ENCODE results near the gene CCL4. TPM values are rescaled to one million over a fixed set of nuclear protein-coding genes. Genes with fewer than 3 reads are reported as not detected.

Gene CCL4
- total RNA-seq, 1 experiment from 2014 or later, result not detected

DNA sequence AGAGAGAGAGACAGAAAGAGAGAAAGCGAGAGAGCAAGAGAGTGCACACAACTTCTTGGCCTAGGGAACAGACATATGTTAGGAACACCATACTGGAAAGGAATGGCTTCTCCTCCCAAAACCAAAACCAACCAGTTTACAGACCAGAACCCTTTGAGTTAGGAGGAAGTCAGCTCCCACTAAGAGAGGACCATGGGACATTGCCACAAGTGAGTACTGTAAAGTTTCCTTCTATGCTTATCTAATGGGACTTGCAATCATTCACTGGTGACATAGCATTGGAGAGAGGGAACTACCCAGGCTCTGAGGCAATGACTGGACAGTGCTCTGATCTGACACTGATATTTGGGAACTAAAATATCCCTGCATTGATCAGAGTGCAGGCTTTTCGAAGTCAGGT lies 40.4 kb downstream of the CCL4 start:
- H3K14ac ChIP-seq (ENCODE audit: insufficient read depth, low read length), result no peak overlapping the region
- no peak overlapping the region for H3K27ac ChIP-seq (ENCODE audit: insufficient read length, low read depth, low read length)
- Mint-ChIP-seq H3K27ac (no peak overlapping the region), H3K36me3 (ENCODE audit: insufficient read depth in 1 of 3, low read depth in 3 of 3) (no peaks in the 10 kb centered on the region), H3K27me3 (ENCODE audit: low read depth) (peaks cover 34% of the 10 kb centered on the region), H3K4me1 (peaks cover 8 to 16% of the 10 kb centered on the region in 2 experiments), H3K9me3 (no peaks in the 10 kb centered on the region), H3K4me3 (no peak overlapping the region)
- no peaks in the 10 kb centered on the region for H4K20me1 ChIP-seq (ENCODE audit: control insufficient read depth, insufficient read depth, insufficient read length)
- no CpG with 5 or more reads among the region's 2 CpGs for WGBS (ENCODE audit: extremely low coverage, insufficient read length, low lambda C conversion rate)
- H3K23me2 ChIP-seq (ENCODE audit: insufficient read length, low read depth, low read length, poor library complexity, severe bottlenecking), result no peaks in the 10 kb centered on the region
- H2BK20ac ChIP-seq (ENCODE audit: low read depth, low read length, poor library complexity, severe bottlenecking), result no peak overlapping the region
- no peaks in the 10 kb centered on the region for H3K79me1 ChIP-seq (ENCODE audit: insufficient read depth, low read depth, low read length, poor library complexity, severe bottlenecking)
- H3K4me1 ChIP-seq (ENCODE audit: insufficient read depth, low read length), result no peaks in the 10 kb centered on the region
- H2BK5ac ChIP-seq (ENCODE audit: insufficient read length, low read length), result no peak overlapping the region
- no peak for TF ChIP-seq CTCF (conservative IDR thresholded peaks at IDR 0.05)
- no peak overlapping the region for H2AFZ ChIP-seq (ENCODE audit: low read length)
- no peak overlapping the region for H3K4ac ChIP-seq (ENCODE audit: low read depth, low read length)
- DNase-seq, result no peak
- H3T11ph ChIP-seq (ENCODE audit: low read length), result no peak overlapping the region
- no peak overlapping the region for H4K5ac ChIP-seq (ENCODE audit: insufficient read length, low read depth, low read length)
- H3K18ac ChIP-seq (ENCODE audit: insufficient read length, low read depth, low read length), result no peak overlapping the region
- H3K9ac ChIP-seq (ENCODE audit: extremely low read depth, insufficient read length, low read length), result no peak overlapping the region
- H4K8ac ChIP-seq (replicated peaks; ENCODE audit: insufficient read length, low read depth, low read length), result no peak overlapping the region
- no peak overlapping the region for H2BK12ac ChIP-seq (ENCODE audit: insufficient read length, low read depth, low read length)
- no peak overlapping the region for H2AK5ac ChIP-seq (ENCODE audit: insufficient read length, low read length)
- no peak overlapping the region for H3K4me2 ChIP-seq (ENCODE audit: insufficient read depth, insufficient read length, low read length)
- H4K91ac ChIP-seq (ENCODE audit: insufficient read length, low read depth, low read length), result no peak overlapping the region
- no peak overlapping the region for H2BK120ac ChIP-seq (ENCODE audit: low read depth, low read length, poor library complexity, severe bottlenecking)
- H3K56ac ChIP-seq (ENCODE audit: insufficient read length, low read depth, low read length), result no peak overlapping the region
- H2BK15ac ChIP-seq (ENCODE audit: low read depth, low read length), result no peak overlapping the region
- H3K27me3 ChIP-seq (ENCODE audit: insufficient read depth, low read length), result no peaks in the 10 kb centered on the region
- H3K9me3 ChIP-seq (ENCODE audit: control insufficient read depth, low read depth, low read length), result no peaks in the 10 kb centered on the region
- H3K23ac ChIP-seq (ENCODE audit: insufficient read length, low read depth, low read length), result no peak overlapping the region
- no peaks in the 10 kb centered on the region for H3K79me2 ChIP-seq (ENCODE audit: insufficient read depth, low read length)

Data from H9 (cell line).